ENCODE results near the gene IPO7. TPM values are rescaled to one million over a fixed set of nuclear protein-coding genes. Genes with fewer than 3 reads are reported as not detected.

IPO7 gene
- total RNA-seq, 4 donors from 2014 or later: 32.4 to 79.9 (median 54.3) TPM

DNA sequence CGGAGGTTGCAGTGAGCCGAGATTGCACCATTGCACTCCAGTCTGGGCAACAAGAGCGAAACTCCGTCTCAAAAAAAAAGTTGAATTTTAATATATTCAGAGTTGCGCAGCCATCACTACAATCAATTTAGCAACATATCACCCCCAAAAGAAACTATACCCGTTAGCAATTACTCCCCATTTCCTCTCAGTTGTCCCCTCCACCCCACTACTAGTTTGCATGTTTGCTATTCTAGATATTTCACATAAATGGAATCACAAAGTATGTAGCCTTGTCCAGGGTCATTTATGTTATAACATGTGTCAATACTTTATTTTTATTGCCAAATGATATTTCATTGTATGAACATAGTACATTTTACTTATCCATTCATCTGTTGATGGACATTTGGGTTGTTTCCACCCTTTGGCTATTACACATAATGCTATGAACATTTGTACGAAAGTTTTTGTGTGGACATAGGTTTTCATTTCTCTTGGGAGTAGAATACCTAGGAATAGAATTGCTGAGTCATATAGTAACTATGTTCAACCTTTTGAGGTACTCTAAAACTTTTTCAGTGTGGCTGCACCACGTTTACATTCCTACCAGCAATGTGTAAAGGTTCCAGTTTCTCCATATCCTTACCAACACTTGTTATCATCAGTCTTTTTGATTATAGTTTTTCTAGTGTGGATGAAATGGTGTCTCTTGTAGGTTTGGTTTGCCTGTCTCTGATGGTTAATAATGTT lies 78.5 kb downstream of the IPO7 start:
- Histone ChIP-seq H3K36me3 (no peaks in the 10 kb centered on the region), H3K4me1 (peaks cover 3 to 14% (median 10%) of the 10 kb centered on the region in 4 donors), H3K4me3 (peak overlapping the region in 1 of 4 donors; percentile 80), H3K27ac (peak overlapping the region in 2 of 4 donors; percentile 96 to 99), H3K9me3 (no peaks in the 10 kb centered on the region), H3K27me3 (no peaks in the 10 kb centered on the region)
- TF ChIP-seq, protein P1, sequence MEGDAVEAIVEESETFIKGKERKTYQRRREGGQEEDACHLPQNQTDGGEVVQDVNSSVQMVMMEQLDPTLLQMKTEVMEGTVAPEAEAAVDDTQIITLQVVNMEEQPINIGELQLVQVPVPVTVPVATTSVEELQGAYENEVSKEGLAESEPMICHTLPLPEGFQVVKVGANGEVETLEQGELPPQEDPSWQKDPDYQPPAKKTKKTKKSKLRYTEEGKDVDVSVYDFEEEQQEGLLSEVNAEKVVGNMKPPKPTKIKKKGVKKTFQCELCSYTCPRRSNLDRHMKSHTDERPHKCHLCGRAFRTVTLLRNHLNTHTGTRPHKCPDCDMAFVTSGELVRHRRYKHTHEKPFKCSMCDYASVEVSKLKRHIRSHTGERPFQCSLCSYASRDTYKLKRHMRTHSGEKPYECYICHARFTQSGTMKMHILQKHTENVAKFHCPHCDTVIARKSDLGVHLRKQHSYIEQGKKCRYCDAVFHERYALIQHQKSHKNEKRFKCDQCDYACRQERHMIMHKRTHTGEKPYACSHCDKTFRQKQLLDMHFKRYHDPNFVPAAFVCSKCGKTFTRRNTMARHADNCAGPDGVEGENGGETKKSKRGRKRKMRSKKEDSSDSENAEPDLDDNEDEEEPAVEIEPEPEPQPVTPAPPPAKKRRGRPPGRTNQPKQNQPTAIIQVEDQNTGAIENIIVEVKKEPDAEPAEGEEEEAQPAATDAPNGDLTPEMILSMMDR (IDR thresholded peaks at IDR 0.05): no peak
- TF ChIP-seq POLR2A (IDR thresholded peaks at IDR 0.05): no peak
- DNase-seq: no peak

DNA sequence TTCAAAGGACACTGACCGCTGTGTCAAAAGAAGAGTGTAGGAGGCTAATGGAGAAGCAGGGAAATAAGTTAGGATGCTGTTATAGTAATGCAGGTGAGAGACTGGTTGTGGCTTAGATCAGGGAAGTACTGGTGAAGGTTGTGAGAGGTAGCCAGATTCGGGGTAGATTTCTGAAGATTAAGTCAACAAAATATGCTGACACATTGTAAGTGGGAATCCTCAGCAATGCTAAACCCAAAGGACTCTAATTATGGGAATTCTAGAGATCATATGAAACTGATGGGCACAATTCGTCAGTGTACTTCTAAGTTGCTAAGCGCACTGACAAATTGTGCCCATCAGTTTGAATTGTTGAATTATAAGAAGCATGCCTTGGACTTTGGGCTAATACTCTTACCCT lies 86.3 kb downstream of the IPO7 start:
- no peaks in the 10 kb centered on the region for H3K27me3 ChIP-seq
- no peaks in the 10 kb centered on the region for H3K4me1 ChIP-seq
- no peaks in the 10 kb centered on the region for H3K9me3 ChIP-seq
- H3K4me3 ChIP-seq: no peak overlapping the region
- DNase-seq: no peak
- peaks cover 0 to 49% (median 6%) of the 10 kb centered on the region in 3 donors for H3K36me3 ChIP-seq
- H3K27ac ChIP-seq: no peak overlapping the region
- TF ChIP-seq, protein P1 (IDR thresholded peaks at IDR 0.05): no peak
- TF ChIP-seq POLR2A (IDR thresholded peaks at IDR 0.05): no peak

DNA sequence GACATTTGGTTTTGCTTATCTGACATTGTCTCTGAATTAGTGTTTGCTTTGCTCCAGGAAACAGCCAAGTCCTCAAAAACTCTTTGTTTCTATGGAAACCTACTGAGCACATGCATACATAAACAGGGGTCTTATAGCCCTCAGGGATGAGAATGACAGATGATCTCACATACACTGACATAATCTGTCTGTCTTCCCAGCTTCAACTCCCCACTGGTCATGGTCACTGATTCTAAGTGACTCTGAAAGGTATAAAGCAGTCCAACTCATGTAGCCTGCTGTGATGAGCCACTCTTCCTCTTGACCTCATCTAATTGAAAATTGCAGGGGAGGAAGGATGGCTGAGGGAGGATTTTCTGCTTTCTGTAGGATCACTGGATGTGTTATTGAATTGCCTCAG lies 89.0 kb downstream of the IPO7 start:
- H3K27me3 ChIP-seq: no peaks in the 10 kb centered on the region

DNA sequence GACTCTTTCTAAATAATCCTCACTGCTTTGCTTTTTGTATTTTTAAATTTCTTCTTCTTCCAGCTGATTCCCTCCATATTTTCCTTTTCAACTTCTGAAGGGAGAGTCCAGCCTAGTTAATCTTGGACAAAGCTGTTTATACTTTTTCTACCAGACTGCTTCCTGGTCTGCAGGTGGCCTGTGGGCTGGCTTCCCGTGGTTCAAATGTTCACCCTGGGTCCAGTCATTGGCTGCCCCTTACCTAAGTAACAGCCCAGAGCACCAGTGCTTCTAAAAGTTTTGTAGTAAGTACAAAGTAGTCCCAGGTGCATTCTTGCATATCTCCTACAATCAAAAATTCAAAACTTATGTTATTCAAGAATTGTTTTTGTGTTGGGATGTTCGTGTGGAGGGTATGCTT lies 95.4 kb downstream of the IPO7 start:
- Histone ChIP-seq H3K27me3 (no peaks in the 10 kb centered on the region), H3K36me3 (peaks cover 0 to 71% (median 0%) of the 10 kb centered on the region in 3 donors), H3K4me3 (no peak overlapping the region), H3K27ac (no peak overlapping the region), H3K9me3 (no peaks in the 10 kb centered on the region), H3K4me1 (no peaks in the 10 kb centered on the region)
- no peak for DNase-seq
- TF ChIP-seq POLR2A (IDR thresholded peaks at IDR 0.05): no peak
- TF ChIP-seq, protein P1 (IDR thresholded peaks at IDR 0.05): no peak

More for the DNA sequence above, 89.0 kb downstream of the IPO7 start:
- no peaks in the 10 kb centered on the region for H3K9me3 ChIP-seq
- no peak overlapping the region for H3K27ac ChIP-seq
- DNase-seq: no peak
- TF ChIP-seq, protein P1 (IDR thresholded peaks at IDR 0.05): no peak
- H3K36me3 ChIP-seq: peaks cover 0 to 65% (median 6%) of the 10 kb centered on the region in 3 donors
- no peak overlapping the region for H3K4me3 ChIP-seq
- no peaks in the 10 kb centered on the region for H3K4me1 ChIP-seq

DNA sequence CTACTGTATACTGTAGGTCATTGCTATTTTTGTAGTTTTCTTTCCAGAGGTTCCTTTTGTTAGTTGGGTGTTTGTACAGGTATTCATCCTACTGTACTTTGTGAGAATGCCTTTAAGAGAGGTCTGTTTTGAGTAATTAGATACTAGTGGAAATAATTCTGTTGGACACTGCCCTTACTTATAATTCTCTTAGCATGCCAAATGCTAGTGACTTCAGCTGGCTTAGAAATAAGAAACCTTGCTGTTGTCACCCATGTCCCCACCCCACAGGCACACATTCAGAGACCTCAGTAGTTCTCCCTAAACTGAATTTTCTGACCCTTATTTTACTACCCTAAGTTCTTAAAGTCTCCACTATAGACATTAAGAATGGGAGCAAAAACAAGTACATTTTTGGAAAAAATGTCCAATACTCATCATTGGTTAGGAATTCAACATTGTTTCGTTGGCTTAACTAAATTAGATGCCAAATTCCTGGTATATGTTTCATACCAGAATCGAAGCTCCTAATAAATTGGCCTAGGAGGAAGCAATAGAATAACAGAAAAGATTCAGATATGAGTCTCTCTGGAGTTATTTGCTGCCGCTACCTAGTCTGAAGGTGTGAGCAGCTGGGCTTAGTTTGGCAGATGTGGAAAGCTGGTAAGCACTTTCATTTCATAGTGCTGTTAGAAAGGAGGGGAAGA lies 104.8 kb downstream of the IPO7 start:
- no peak for DNase-seq
- no peaks in the 10 kb centered on the region for H3K9me3 ChIP-seq
- no peaks in the 10 kb centered on the region for H3K27me3 ChIP-seq
- H3K36me3 ChIP-seq: peaks cover 0 to 52% (median 0%) of the 10 kb centered on the region in 3 donors
- TF ChIP-seq POLR2A (IDR thresholded peaks at IDR 0.05): no peak
- TF ChIP-seq, protein P1 (IDR thresholded peaks at IDR 0.05): no peak
- H3K4me1 ChIP-seq: no peaks in the 10 kb centered on the region
- H3K4me3 ChIP-seq: no peak overlapping the region
- no peak overlapping the region for H3K27ac ChIP-seq
